ENCODE results near the gene MSRB1.
A peak's percentile ranks its signal among the peaks of the same experiment; 100 is the strongest.

The MSRB1 gene, protein sequence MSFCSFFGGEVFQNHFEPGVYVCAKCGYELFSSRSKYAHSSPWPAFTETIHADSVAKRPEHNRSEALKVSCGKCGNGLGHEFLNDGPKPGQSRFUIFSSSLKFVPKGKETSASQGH

DNA sequence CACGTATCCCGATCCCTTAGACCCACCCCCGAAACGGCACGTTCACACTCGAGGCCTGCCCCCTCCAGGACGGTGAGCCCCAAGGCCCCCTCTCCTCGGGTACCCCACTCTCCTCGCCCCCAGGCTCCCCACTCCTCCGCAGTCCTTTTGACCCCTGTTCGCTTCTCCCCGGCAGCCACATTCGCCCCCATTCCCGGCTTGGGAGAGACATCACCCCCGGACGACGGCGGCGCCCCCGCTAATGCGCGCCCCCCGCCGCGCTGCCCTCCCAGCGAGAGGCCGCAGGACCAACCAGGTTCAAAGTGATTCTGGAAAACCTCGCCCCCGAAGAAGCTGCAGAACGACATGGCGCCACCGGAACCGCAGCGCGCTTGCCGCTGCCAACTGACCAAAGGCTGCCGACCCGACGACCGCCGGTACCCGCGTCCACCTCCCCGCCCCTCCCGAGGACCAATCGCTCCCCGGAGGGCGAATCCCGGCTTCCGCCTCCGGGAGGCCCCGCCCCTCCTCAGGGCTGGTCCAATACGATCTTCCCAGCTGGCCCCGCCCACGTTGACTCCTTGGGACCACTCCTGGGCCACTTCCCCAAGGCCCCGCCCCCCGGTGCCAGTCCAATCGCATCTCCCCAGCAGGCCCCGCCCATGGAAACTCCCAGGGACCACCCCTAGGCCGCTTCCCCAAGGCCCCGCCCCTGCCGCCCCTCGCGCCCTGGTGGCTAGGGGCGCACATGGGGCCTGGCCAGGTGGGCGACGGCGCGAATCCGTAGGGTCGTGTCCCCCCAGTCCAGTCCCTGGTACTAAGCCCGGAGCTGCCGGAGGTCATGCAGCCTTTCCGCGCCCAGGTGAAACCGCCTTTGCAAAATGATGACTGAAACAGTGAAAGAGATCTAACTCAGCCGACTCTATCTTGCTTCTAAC, at the start of gene MSRB1:
MSRB1 (minus strand) TSS at position 390 of the 917 bp plus-strand sequence; CDS start at position 347, 43 bp downstream.
- peak; percentile 100 for DNase-seq (ENCODE audit: low read depth in 2 of 2)

DNA sequence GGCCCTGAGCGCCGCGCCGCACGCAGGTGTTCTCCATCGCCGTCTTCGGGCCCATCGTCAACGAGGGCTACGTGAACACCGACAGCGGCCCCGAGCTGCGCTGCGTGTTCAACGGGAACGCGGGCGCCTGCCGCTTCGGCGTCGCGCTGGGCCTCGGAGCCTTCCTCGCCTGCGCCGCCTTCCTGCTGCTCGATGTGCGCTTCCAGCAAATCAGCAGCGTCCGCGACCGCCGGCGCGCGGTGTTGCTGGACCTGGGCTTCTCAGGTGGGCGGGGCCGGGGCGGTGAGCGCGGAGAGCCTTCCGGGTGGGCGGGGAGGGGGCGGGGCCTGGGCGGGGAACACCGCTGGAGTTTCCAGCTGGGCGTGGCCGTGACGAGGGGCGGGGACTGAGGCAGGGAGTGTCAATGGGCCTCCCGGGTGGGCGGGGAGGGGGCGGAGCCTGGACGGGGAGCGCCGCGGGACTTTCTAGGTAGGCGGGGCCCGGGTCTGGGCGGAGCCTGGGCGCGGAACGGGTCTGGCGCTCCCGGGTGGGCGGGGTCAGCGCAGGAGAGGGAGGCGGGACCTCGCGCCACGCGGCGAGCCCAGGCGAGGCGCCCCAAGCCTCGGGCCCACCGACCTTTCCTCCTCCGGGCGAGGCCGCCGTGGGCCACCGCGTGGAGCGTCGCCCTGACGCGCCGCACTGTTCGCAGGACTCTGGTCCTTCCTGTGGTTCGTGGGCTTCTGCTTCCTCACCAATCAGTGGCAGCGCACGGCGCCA, 49.1 kb upstream of the MSRB1 start:
- peak; percentile 97 to 98 for DNase-seq (ENCODE audit: low read depth in 2 of 2)

DNA sequence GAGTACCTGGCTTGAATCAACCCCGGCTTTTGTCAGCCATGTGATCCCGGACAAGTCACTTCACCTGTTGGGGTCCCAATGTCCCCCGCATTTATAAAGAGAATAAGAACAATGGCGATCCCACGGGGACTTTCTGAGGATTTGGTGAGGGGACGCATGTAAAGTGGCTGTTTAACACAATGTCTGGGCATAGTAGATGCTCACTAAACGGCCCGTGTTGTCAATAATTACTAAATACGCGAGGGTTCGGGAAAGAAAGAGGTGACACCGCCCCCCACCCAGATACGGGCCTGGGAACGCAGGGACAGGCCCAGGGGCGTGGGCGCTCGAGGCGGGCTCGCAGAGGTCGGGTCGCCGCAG, 48.6 kb upstream of the MSRB1 start:
- no peak for DNase-seq (ENCODE audit: low read depth in 2 of 2)

DNA sequence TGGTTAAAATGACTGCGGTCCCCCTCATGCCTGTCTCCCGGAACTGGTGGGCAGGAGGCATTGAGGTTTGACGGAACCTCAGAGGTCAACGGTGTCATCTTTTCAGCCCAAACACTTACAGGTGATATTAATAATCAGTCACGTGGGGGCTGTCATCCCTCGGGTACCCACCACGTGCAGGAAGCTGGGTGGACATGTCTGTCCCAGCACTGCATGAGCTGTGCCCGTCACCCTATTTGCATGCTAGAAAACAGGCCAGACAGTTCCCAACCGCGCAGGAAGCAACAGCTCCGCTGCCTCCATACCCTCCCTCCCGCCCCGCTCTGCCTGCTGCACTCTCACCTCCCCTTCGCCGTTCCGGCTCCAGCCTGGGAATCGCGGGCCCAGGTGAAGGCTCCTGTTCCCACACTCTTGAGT, 48.1 kb upstream of the MSRB1 start:
- no peak for DNase-seq (ENCODE audit: low read depth in 2 of 2)

DNA sequence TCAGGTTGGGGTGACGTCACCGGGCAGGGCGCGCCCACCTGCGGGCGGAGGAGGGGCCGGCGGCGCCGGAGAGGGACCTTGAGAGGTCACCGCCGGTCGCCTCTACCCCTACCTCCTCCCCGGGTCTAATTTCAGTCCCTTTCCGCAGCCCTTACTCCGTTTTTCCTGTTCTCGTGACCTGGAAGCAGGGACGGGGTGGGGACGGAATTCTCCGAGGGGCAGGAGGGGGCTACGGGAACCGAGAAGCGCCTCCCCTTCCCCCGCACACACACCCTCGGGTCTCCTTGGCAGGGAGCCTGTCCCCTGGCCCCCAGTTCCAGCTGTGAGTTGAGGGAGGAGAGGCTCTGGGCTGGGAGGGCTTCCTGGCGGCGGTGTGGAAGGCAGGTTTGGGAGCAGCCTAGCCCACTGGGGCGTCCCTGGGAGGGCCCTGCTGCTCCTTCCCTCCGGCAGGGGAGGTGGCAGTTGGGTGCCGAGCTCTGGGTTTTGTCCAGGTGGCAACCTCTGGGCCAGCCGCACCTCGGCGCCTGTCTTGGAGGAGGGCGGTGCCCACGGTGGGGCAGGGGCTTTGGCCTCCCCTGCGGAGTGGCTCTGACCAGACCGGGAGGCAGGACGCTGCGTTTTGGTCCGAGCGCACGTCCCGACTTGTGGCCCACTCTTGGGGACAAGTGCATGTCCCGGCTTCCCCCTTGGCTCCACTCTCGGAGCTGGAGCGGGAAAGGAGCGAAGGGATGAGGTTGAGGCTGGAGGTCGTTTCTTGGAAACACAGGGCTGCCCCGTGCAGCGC, 47.5 kb upstream of the MSRB1 start:
- DNase-seq (ENCODE audit: low read depth in 2 of 2): no peak

DNA sequence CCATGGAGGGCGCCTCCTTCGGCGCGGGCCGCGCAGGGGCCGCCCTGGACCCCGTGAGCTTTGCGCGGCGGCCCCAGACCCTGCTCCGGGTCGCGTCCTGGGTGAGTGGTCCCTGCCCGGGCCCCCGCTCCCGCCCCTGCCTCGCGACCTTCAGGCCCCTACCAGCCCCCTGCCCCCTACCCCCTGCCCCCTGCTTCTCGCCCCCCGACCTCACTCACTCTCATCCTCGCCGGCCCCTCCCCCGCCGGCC, 47.0 kb upstream of the MSRB1 start:
- DNase-seq (ENCODE audit: low read depth in 2 of 2): no peak

DNA sequence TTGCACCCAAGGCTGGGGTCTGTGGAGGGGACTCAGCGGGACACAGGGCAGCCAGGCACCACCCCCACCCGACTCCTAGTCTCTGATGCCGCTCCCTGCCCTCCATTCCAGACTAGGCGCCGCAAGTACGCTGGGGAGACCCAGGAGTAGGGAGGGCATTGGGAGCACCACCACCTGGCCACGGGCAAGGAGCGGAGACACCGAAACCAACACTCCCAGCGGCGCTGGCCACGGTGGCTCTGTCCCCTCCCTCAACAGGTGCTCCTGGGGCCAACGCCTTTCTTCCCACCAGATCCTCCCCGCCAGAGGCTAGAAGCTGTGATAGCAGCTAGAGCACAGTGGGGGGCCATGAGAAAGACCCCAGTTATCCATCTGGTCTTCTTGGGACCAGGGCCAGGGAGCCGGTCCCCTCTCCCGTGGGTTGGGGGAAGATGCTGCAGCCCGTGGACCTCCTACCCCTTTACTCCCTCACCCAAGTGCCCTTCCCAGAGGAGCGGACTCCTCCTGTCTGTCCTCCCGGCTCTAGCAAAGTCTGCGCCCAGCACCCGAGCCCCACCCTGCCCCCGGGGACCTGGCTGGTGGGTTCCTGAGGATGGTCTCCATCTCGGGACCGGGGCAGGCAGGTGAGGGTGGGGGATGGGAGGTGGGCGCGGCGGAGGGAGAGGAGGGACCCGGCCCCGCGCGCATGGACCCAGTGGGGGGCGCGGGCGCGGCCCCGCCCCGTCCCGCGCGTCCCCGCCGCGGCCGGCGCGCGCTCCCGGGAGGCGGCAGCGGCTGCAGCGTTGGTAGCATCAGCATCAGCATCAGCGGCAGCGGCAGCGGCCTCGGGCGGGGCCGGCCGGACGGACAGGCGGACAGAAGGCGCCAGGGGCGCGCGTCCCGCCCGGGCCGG, 46.5 kb upstream of the MSRB1 start, which contains the start of gene SYNGR3:
SYNGR3 (plus strand) TSS at position 762 of the 892 bp plus-strand sequence. CDS start 133 bp downstream, outside the sequence.
- DNase-seq (ENCODE audit: low read depth in 2 of 2): no peak

DNA sequence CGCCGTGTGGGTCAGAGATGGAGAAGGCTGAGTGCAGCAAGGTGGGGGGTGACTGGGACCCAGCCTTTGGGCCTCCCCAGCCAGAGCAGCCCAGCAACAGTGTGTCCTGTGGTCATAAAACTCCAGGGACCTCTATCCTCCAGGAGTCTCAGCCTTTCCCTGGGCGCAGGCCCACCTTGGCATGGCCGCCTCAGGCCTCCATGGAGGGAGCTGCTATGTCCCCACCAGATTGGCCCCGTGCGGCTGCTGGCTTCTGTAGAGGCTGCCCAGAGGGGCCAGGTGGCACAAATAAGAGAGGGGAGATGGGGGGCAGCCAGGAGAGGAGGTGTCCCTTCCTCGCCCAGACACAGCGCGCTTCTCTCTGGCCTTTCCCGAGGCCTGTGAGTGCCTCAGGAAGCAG, 44.2 kb upstream of the MSRB1 start:
- no peak for DNase-seq (ENCODE audit: low read depth in 2 of 2)

DNA sequence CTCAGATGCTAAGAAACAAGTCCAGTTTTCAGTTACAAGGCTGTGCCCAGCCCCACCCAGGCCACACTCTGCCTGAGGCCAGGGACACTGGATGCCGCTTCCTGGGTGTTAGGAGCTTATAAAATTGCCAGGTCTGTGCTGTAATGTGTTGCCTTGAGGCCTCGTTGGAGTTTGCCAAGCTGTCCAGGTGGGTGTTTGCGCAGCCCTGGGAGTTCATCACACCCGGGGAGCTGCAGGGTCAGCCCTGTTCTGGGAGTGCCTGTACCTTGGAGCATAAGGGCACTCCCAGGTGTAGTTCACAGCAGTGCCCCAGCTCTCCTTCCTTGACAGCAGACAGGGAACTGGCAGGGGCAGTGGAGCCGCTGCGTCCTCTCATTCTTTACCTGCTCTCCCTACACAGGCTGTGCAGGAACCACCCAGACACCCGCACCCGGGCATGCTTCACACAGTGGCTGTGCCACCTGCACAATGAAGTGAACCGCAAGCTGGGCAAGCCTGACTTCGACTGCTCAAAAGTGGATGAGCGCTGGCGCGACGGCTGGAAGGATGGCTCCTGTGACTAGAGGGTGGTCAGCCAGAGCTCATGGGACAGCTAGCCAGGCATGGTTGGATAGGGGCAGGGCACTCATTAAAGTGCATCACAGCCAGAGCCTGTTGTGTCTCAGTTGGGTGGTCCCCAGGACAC, 42.6 kb upstream of the MSRB1 start:
- DNase-seq (ENCODE audit: low read depth in 2 of 2): no peak

DNA sequence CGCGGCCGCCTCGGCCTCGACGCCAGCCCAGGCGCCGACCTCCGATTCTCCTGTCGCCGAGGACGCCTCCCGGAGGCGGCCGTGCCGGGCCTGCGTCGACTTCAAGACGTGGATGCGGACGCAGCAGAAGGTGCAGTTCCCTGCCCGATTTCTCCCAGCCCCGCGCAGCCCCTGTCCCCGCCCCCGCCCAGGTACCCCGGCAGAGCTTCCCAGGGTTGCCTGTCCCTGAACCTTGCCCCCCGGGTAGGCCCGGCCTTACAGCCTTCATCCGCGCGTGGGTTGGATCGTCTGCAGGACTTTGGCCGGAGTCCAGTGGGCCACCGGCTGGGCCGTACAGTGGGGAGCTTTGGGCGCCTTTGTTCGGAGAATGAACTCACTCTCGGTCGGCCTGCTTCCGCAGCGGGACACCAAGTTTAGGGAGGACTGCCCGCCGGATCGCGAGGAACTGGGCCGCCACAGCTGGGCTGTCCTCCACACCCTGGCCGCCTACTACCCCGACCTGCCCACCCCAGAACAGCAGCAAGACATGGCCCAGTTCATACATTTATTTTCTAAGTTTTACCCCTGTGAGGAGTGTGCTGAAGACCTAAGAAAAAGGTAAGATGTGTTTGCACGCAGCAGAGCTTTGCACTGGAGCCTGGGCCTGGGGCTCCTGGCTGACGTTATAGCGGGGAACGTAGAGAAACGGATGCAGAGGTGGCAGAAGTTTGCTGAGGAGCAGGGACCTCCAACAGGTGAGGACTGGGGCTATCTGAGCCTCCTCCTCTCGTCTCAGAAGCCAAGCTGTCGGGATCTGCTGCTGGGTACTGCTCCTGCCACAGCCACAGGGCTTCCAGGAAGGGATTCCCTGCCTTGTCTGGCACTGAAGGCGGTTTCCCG, 41.6 kb upstream of the MSRB1 start:
- no peak for DNase-seq (ENCODE audit: low read depth in 2 of 2)

DNA sequence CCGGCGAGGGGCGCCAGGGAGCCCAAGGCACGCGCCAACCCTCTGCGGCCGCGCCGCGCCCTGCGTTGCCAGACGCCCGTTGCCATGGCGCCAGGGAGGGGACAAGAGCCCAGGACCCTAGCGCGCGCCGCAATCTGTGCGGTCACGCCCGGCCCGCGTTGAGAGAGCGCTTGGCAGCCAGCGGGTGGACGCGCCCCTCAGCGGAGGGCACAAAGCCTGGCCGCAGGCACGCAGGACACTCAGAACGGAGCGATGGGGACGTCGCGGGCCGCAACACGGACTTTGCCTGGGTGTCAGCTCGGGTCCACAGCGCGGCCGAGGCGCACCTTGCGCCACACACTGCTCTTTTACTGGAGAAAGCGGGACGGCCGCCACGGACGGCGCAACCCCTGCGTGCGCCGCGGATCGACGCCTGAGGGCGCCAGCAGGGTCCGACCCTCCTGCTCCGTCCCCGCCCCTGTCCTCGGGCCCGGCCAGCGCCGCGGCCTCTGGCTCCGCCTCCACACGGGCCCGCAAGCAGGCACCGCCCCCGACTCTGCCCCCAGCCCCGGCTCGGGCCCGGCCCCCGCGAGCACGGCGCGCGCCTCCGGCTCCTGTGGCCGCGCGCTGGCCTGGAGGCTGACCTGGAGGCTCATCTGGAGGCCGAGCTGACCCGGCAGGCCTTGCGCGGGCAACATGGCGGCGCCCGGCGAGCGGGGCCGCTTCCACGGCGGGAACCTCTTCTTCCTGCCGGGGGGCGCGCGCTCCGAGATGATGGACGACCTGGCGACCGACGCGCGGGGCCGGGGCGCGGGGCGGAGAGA, 40.7 kb upstream of the MSRB1 start, which contains the start of gene GFER:
GFER (plus strand) TSS at position 650 of the 803 bp plus-strand sequence; CDS start at position 676, 26 bp downstream.
- peak; percentile 73 to 79 for DNase-seq (ENCODE audit: low read depth in 2 of 2)

DNA sequence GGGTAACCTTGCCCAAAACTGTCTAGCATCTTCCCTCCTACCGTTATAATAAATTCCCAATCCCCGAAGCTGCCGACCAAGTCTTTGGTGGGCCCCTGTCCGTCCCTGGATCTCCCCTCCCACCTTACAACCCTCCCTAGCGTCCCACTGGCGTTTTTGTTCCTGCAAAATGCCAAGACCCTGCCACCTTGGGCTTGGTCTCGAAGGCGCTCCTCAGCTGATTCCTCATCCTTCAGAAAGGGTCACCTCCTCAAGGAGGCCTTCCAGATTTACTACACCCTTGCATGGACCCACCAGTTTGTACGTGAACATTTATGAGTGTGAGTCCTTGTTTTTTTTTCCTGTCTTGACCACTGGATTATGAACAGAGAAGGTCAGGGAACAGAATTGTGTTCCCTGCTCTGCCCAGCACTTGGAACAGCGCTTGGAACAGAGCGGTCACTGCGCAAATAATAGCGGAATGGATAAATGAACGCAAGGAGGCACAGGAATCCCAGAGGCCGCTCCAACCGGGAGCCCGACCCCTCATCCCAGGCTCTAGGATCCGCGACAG, 40.1 kb upstream of the MSRB1 start:
- DNase-seq (ENCODE audit: low read depth in 2 of 2): no peak

DNA sequence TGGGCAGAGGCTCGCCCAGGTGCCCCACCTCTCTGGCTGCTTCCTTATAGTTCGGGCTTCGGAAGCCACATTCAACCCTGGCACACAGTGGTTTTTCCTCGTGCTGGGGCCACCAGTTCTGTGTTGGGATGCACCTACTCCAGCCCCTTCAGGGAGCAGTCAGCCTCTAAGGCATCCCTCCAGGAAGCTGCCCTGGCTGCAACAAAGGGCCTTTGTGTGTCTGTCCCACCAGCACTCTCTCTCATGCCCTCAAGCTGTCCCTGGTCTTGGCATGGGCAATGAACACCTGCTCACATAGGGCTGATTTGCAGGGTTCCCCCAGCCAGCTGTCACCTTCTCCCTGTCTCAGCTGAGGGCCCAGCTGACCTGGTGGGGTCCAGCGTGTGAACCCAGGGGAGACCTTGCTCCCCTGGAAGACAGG, 39.0 kb upstream of the MSRB1 start:
- no peak for DNase-seq (ENCODE audit: low read depth in 2 of 2)

DNA sequence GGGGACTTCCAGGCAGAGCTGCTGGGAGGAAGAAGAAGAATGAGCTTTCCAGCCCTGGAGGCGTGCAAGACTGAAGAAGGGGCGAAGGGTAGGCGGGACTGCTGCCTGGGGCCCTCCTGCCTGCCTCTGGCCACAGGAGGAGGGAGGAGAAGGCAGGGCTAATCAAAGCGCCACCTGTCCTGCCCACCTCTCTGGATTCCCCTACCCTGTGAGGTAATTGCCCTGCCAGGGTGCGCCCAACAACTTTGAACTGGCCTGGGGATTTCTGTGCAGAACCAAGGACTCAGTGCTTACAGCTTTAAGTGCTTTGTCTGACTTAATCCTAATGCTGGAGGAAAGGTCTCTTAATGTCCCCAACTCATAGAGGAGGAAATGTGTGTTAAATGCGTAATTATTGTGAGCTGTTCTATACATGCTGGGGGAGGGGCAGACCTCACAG, 38.4 kb upstream of the MSRB1 start, which contains the start of gene NOXO1:
NOXO1 (minus strand) TSS at position 72 of the 439 bp plus-strand sequence. CDS start 290 bp downstream, outside the sequence.
- DNase-seq (ENCODE audit: low read depth in 2 of 2): no peak

DNA sequence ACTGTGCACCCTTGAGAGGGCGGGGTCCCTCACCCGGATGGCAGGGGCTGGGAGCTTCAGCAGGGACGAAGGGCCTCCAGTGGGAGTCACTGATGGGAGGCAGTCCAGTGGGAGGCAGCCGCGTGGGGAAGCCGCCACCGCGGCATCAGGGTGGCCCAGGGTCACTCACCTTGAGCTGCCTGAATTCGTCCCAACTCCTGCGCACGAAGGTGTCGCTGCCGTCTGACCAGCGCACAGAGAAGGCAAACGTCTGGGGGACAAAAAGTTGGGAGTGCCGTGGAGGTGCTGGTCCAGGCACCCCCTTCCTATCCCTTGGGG, 37.7 kb upstream of the MSRB1 start:
- DNase-seq (ENCODE audit: low read depth in 2 of 2): no peak

DNA sequence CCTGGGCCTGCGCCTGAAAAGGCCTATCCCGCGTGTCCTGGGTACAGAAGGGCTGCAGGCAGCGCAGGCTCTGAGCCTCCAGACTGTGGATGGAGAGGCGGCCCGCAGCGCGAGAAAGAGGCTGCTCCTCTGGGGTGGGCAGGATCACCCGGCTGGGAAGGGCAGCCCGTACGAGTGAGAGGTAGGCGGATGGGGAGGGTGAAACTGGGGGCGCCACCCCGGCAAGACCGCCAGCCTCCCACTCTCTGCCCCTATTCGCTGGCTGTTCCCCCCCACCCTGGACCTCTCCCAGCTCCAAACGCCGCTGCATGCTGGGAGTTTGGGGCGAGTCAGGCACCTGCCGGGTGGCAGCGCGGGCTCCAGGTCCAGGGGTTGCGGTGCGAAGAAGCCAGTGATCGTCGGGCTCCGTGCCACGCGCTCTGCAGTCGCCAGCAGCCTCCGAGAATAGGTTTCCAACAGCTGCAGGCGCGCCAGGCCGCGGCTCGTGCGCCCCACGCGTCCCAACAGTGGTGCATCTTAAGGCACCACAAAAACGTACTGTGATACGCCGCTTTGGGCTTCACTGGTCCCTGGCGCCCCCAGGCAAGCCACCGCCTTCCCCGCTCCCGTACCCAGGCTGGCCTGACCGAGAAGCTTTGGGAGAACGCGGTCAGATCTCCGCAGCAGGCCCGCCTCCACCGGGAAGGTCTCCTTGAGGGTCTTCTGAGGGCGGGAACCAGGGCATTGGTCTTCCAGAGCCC, 37.2 kb upstream of the MSRB1 start:
- no peak for DNase-seq (ENCODE audit: low read depth in 2 of 2)

Data from stimulated activated CD8-positive, alpha-beta memory T cell treated with anti-CD3 and anti-CD28 coated beads, Interleukin-2, amount 100 ng/mL, for 48 hours (primary cell).